A673 (cell line): ENCODE measurements around the gene MRPL53. TPM values are rescaled to one million over a fixed set of nuclear protein-coding genes. Genes with fewer than 3 reads are reported as not detected.

Source experiments
- BruUV-seq: library from RNA; stranded (reverse); fragments of 400-500 nt; replicated peaks from 2 replicates; lab custom pipeline; 2021; lab: Mats Ljungman, UMichigan
- CTCF ChIA-PET: fragments of 300-600 bp; sonication (Branson Sonifier 250); formaldehyde crosslinking; loops from one replicate; lab custom pipeline; 2022; ENCODE audit warnings: antibody characterized with exemption; lab: Charles Lee
- POLR2A ChIA-PET: fragments of 300-600 bp; sonication (Branson Sonifier 250); formaldehyde crosslinking; loops from one replicate; lab custom pipeline; 2022; ENCODE audit warnings: antibody characterized with exemption; ENCODE audit not compliant: low non-redundant PET; lab: Charles Lee
- DNase-seq: peaks from one replicate; pipeline ENCODE4 v3.0.0-alpha.2; 2015; ENCODE audit warnings: low spot score
- H3K27ac ChIP-seq: fragments of 200-600 bp; sonication (generic); 2 replicates; pipeline ENCODE4 v1.5.1; 2016; ENCODE audit warnings: mixed run types, low read depth, mild to moderate bottlenecking, mixed read lengths, antibody characterized with exemption, low read length; ENCODE audit not compliant: poor library complexity, severe bottlenecking
- H3K27me3 ChIP-seq: fragments of 200-600 bp; sonication (generic); replicated peaks from 2 replicates; pipeline ENCODE4 v1.6.1; 2017; ENCODE audit warnings: mixed run types, low read depth, mild to moderate bottlenecking, mixed read lengths, antibody characterized with exemption, low read length; ENCODE audit not compliant: insufficient read depth, poor library complexity
- H3K36me3 ChIP-seq: fragments of 200-600 bp; sonication (generic); 2 replicates; pipeline ENCODE4 v1.6.1; 2016; ENCODE audit warnings: mixed run types, mild to moderate bottlenecking, mixed read lengths, antibody characterized with exemption, low read length; ENCODE audit not compliant: insufficient read depth, poor library complexity, severe bottlenecking
- H3K4me1 ChIP-seq: fragments of 200-600 bp; sonication (generic); 2 replicates; pipeline ENCODE4 v1.6.1; 2017; ENCODE audit warnings: mixed run types, mild to moderate bottlenecking, mixed read lengths, antibody characterized with exemption, low read length; ENCODE audit not compliant: insufficient read depth, poor library complexity, severe bottlenecking
- H3K4me3 ChIP-seq: fragments of 200-600 bp; sonication (generic); 2 replicates; pipeline ENCODE4 v1.5.1; 2016; ENCODE audit warnings: low read depth, mixed run types, mild to moderate bottlenecking, mixed read lengths, low read length; ENCODE audit not compliant: poor library complexity, severe bottlenecking
- H3K9me3 ChIP-seq: fragments of 200-600 bp; sonication (generic); 2 replicates; pipeline ENCODE4 v1.6.1; 2016; ENCODE audit warnings: mixed run types, low read depth, mild to moderate bottlenecking, mixed read lengths, antibody characterized with exemption, low read length; ENCODE audit not compliant: poor library complexity, severe bottlenecking
- CTCF ChIP-seq: fragments of 300-800, 200-600 bp; sonication (generic); conservative IDR thresholded peaks from 2 replicates; pipeline ENCODE4 v1.5.1; 2017; ENCODE audit warnings: low read depth, mild to moderate bottlenecking, antibody characterized with exemption, low read length, moderate library complexity, mixed read lengths
- EZH2 ChIP-seq: fragments of 200-600 bp; sonication (generic); IDR thresholded peaks from 2 replicates; pipeline ENCODE4 v1.6.1; 2017; ENCODE audit warnings: borderline replicate concordance, low read depth, mild to moderate bottlenecking, mixed read lengths, antibody characterized with exemption, low read length; ENCODE audit not compliant: poor library complexity, severe bottlenecking
- intact Hi-C: fragments of 100-400 bp; cut with micrococcal nuclease; formaldehyde crosslinking; loops from one replicate; pipeline ENCODE4 v1.10.0; 2022; ENCODE audit not compliant: unreplicated experiment
- total RNA-seq: library from RNA; stranded (reverse); gene quantifications from 2 replicates; pipeline ENCODE4 v1.2.3, GENCODE V29; 2021

Gene MRPL53
- total RNA-seq, 1 experiment from 2014 or later, result 104 TPM

GRCh38 chr2:74482801-74483674 lies 10.6 kb upstream of the MRPL53 start, which contains the start of the genes CCDC142 and TTC31:
Gene CCDC142 (minus strand): TSS chr2:74482998. CDS start chr2:74482837, 161 bp downstream.
Gene TTC31 (plus strand): TSS chr2:74483081. CDS start chr2:74483096, 15 bp downstream.
- Histone ChIP-seq H3K9me3 (no peaks in the 10 kb centered on the region), H3K27me3 (no peaks in the 10 kb centered on the region), H3K4me1 (peaks cover 18% of the 10 kb centered on the region), H3K27ac (peak within 1 kb of the TSS; percentile 84), H3K4me3 (peak within 1 kb of the TSS; percentile 84), H3K36me3 (peaks cover 12% of the 10 kb centered on the region)
- ChIA-PET POLR2A (interaction anchor here (0.5 to 1.0 kb wide), 2 partner anchors 24 to 290 kb away, joined by 3 to 4 read pairs; no protein-coding TSS in a partner anchor), CTCF (interaction anchor here (0.6 to 1.2 kb wide), 7 partner anchors 10 to 305 kb away, joined by 3 to 5 read pairs (median 4); partner anchors contain the start of genes INO80B, MOB1A, MRPL53 and PCGF1)
- TF ChIP-seq EZH2 (no peak), CTCF (peak; percentile 97)
- DNase-seq, result peak; percentile 97
- intact Hi-C loops, result loop anchor here (1.0 to 2.0 kb wide), 4 partner anchors 28 to 104 kb away; partner anchors contain the start of genes AUP1, HTRA2 and INO80B
- TSS peak; percentile 87 for BruUV-seq

- Histone ChIP-seq H3K27ac (peak overlapping the region; percentile 84), H3K27me3 (no peaks in the 10 kb centered on the region), H3K4me3 (peak overlapping the region; percentile 84), H3K4me1 (peaks cover 18% of the 10 kb centered on the region), H3K36me3 (peaks cover 15% of the 10 kb centered on the region), H3K9me3 (no peaks in the 10 kb centered on the region)
- POLR2A ChIA-PET, result interaction anchor here (1.0 kb wide), 1 partner anchor 25 kb away, joined by 4 read pairs; no protein-coding TSS in a partner anchor
- TSS peak; percentile 37 for BruUV-seq
- intact Hi-C loops, result loop anchor here (2.0 kb wide), 1 partner anchor 47 kb away; the partner anchor contains the start of genes AUP1 and HTRA2
- no peak for DNase-seq
- CTCF ChIA-PET, result interaction anchor here (0.8 to 1.2 kb wide), 4 partner anchors 10 to 50 kb away, joined by 4 to 5 read pairs (median 5); partner anchors contain the start of genes INO80B and MRPL53
- TF ChIP-seq CTCF (no peak), EZH2 (no peak)
These were observed 9.7 kb upstream of the MRPL53 start for GRCh38 chr2:74481961-74482800.

GRCh38 chr2:74481431-74481830 lies 9.0 kb upstream of the MRPL53 start:
- ChIA-PET POLR2A (no interaction called here), CTCF (no interaction called here)
- H3K36me3 ChIP-seq, result peaks cover 15% of the 10 kb centered on the region
- intact Hi-C loops, result no loop called here
- H3K27me3 ChIP-seq, result no peaks in the 10 kb centered on the region
- TF ChIP-seq CTCF (no peak), EZH2 (no peak)
- DNase-seq, result no peak
- H3K4me1 ChIP-seq, result peaks cover 18% of the 10 kb centered on the region
- BruUV-seq, result no TSS peak
- H3K4me3 ChIP-seq, result peak overlapping the region; percentile 84
- H3K9me3 ChIP-seq, result no peaks in the 10 kb centered on the region
- H3K27ac ChIP-seq, result no peak overlapping the region
